Smooth muscle cell (in vitro differentiated cells): ENCODE measurements around the gene HLF. TPM values are rescaled to one million over a fixed set of nuclear protein-coding genes. Genes with fewer than 3 reads are reported as not detected.

Experiments used
- DNase-seq: peaks from one replicate; lab custom pipeline; 2025; ENCODE audit not compliant: unreplicated experiment; lab: John Stamatoyannopoulos, UW
- H2AFZ ChIP-seq: fragments of 200-600 bp; sonication (generic); 2 replicates; pipeline ENCODE4 v1.6.0; 2016; ENCODE audit warnings: antibody characterized with exemption, low read depth, mild to moderate bottlenecking
- H3F3A ChIP-seq: fragments of 200-600 bp; sonication (generic); 2 replicates; pipeline ENCODE4 v1.6.0; 2017; ENCODE audit warnings: antibody characterized with exemption, low read depth
- H3K27ac ChIP-seq: fragments of 200-600 bp; sonication (generic); 2 replicates; pipeline ENCODE4 v1.5.1; 2016; ENCODE audit warnings: low read depth, mild to moderate bottlenecking
- H3K27me3 ChIP-seq: fragments of 200-600 bp; sonication (generic); 2 replicates; pipeline ENCODE4 v1.6.1; 2016; ENCODE audit warnings: low read depth, mild to moderate bottlenecking
- H3K36me3 ChIP-seq: fragments of 200-600 bp; sonication (generic); 2 replicates; pipeline ENCODE4 v1.5.1; 2016; ENCODE audit warnings: low read depth
- H3K4me1 ChIP-seq: fragments of 200-600 bp; sonication (generic); 2 replicates; pipeline ENCODE4 v1.5.1; 2016; ENCODE audit warnings: low read depth
- H3K4me2 ChIP-seq: fragments of 200-600 bp; sonication (generic); 2 replicates; pipeline ENCODE4 v1.6.0; 2016; ENCODE audit warnings: mild to moderate bottlenecking
- H3K4me3 ChIP-seq: fragments of 200-600 bp; sonication (generic); 2 replicates; pipeline ENCODE4 v1.5.1; 2016; ENCODE audit warnings: mild to moderate bottlenecking
- H3K79me2 ChIP-seq: fragments of 200-600 bp; sonication (generic); 2 replicates; pipeline ENCODE4 v1.6.0; 2016; ENCODE audit warnings: low read depth, mild to moderate bottlenecking
- H3K9ac ChIP-seq: fragments of 200-600 bp; sonication (generic); 2 replicates; pipeline ENCODE4 v1.6.0; 2016; ENCODE audit warnings: low read depth
- H3K9me3 ChIP-seq: fragments of 200-600 bp; sonication (generic); replicated peaks from 2 replicates; pipeline ENCODE4 v1.5.1; 2016; ENCODE audit warnings: low read depth
- H4K20me1 ChIP-seq: fragments of 200-600 bp; sonication (generic); 2 replicates; pipeline ENCODE4 v1.6.0; 2016; ENCODE audit warnings: low read depth
- CTCF ChIP-seq: fragments of 200-600 bp; sonication (generic); IDR thresholded peaks from 2 replicates; pipeline ENCODE4 v1.5.1; 2017; ENCODE audit warnings: borderline replicate concordance, mild to moderate bottlenecking, antibody characterized with exemption; ENCODE audit not compliant: insufficient read depth, poor library complexity, severe bottlenecking
- WGBS: methylation state at CpG from one replicate; pipeline ENCODE4 v1.1.7; 2016; ENCODE audit warnings: low lambda C conversion rate; 5-methylcytosine and 5-hydroxymethylcytosine counted together
- polyA plus RNA-seq: library from polyadenylated mRNA; unstranded; fragments of >200 nt; fragmentation: Nextera tagmentation; extraction: Ambion mirVana; gene quantifications from 2 replicates; pipeline ENCODE4 v1.2.1, GENCODE V29; 2016
- total RNA-seq: library from RNA; depleted of rRNA; stranded (reverse); fragments of >200 nt; gene quantifications from 2 replicates; pipeline ENCODE4 v1.2.3, GENCODE V29; 2014

HLF gene
- total and polyA plus RNA-seq, 2 experiments from 2014 or later, result 0.19 TPM; not detected in 1

- Histone ChIP-seq H3K9ac (no peak overlapping the region), H4K20me1 (no peaks in the 10 kb centered on the region), H3F3A (no peaks in the 10 kb centered on the region), H3K27me3 (no peaks in the 10 kb centered on the region), H3K9me3 (no peaks in the 10 kb centered on the region), H3K4me2 (no peak overlapping the region), H2AFZ (no peak overlapping the region), H3K79me2 (no peaks in the 10 kb centered on the region), H3K4me3 (no peak overlapping the region), H3K27ac (no peak overlapping the region), H3K36me3 (no peaks in the 10 kb centered on the region), H3K4me1 (no peaks in the 10 kb centered on the region)
- DNase-seq, result no peak
- WGBS, result 84% methylated on average over 1 of the region's 1 CpG
- no peak for TF ChIP-seq CTCF
Observed at GRCh38 chr17:55363033-55363432, 98.3 kb downstream of the HLF start.

GRCh38 chr17:55366020-55366481 is 101.3 kb downstream of the HLF start:
- no peak for TF ChIP-seq CTCF
- Histone ChIP-seq H4K20me1 (no peaks in the 10 kb centered on the region), H3K36me3 (no peaks in the 10 kb centered on the region), H3K79me2 (no peaks in the 10 kb centered on the region), H2AFZ (no peak overlapping the region), H3K27me3 (no peaks in the 10 kb centered on the region), H3K27ac (no peak overlapping the region), H3K4me2 (no peak overlapping the region), H3K4me3 (no peak overlapping the region), H3K9me3 (no peaks in the 10 kb centered on the region), H3F3A (no peaks in the 10 kb centered on the region), H3K4me1 (no peaks in the 10 kb centered on the region), H3K9ac (no peak overlapping the region)
- WGBS, result 85% methylated on average over 1 of the region's 1 CpG
- DNase-seq, result no peak

DNA sequence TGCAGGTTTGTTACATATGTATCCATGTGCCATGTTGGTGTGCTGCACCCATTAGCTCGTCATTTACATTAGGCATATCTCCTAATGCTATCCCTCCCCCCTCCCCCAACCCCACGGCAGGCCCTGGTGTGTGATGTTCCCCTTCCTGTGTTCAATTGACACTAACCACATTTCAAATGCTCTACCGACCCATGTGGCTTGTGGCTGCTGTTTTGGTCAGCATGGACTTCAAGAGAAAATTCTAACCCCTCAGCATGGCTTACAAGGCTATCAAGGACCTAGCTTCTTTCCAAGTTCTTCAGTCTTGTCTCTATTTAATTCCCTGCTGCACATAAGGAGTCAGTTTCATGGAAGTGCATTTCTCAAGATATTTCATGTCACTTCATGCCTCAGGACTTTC is 103.9 kb downstream of the HLF start:
- TF ChIP-seq CTCF, result no peak
- no peak for DNase-seq
- H3K4me2 ChIP-seq, result no peak overlapping the region
- H3K79me2 ChIP-seq, result no peaks in the 10 kb centered on the region
- no peaks in the 10 kb centered on the region for H3K4me1 ChIP-seq
- H2AFZ ChIP-seq, result no peak overlapping the region
- no peak overlapping the region for H3K9ac ChIP-seq
- WGBS, result 85% methylated on average over 3 of the region's 3 CpGs
- no peak overlapping the region for H3K4me3 ChIP-seq
- H3K36me3 ChIP-seq, result no peaks in the 10 kb centered on the region
- H3K27me3 ChIP-seq, result no peaks in the 10 kb centered on the region
- no peaks in the 10 kb centered on the region for H4K20me1 ChIP-seq
- H3K27ac ChIP-seq, result no peak overlapping the region
- H3F3A ChIP-seq, result no peaks in the 10 kb centered on the region
- H3K9me3 ChIP-seq, result no peaks in the 10 kb centered on the region

Other genes with a start within 250 kb of the HLF start
- gene MMD, start 156.9 kb downstream of the HLF start, total RNA-seq, result 18.0 and 31.3 TPM in 2 replicates
- gene MMD, start 156.9 kb downstream of the HLF start, polyA plus RNA-seq, result 14.3 and 19.6 TPM in 2 replicates
- gene SMIM36, start 246.5 kb downstream of the HLF start, total RNA-seq, result not detected in 2 replicates
- not detected in 2 replicates for gene SMIM36, start 246.5 kb downstream of the HLF start, polyA plus RNA-seq